CD4-positive, alpha-beta T cell (primary cell): Measurements from ENCODE around the gene DLG1. TPM values are rescaled to one million over a fixed set of nuclear protein-coding genes. Genes with fewer than 3 reads are reported as not detected.

Source experiments
- ATAC-seq: fragments of 200-7000 bp; cut with Tn5 transposase; one replicate; pipeline ENCODE4 v1.10.0; 2022; ENCODE audit warnings: mild to moderate bottlenecking; ENCODE audit not compliant: poor library complexity
- CTCF ChIA-PET: fragments of 350-600 bp; sonication (Branson Sonifier 250); formaldehyde crosslinking; loops from one replicate; lab custom pipeline; 2021; ENCODE audit warnings: antibody characterized with exemption, inconsistent platforms; lab: Charles Lee
- POLR2A ChIA-PET: fragments of 350-600 bp; sonication (Branson Sonifier 250); formaldehyde crosslinking; loops from one replicate; lab custom pipeline; 2021; ENCODE audit warnings: antibody characterized with exemption, inconsistent platforms; lab: Charles Lee
- DNase-seq, 14 experiments: peaks; one replicate each; pipeline ENCODE4 v3.0.0-alpha.2; 2013 to 2020; ENCODE audit warnings: mixed read lengths in 2 of 14
- H3K27ac ChIP-seq, 2 donors: one replicate each; pipeline versions ENCODE4 v1.5.1 to v1.7.0; 2013; ENCODE audit warnings: low read length in 2 of 2, low read depth in 1 of 2, mild to moderate bottlenecking in 1 of 2
- H3K27me3 ChIP-seq, 2 experiments: 1 replicate in 1 of 2; 2 replicates in 1 of 2; pipeline versions ENCODE4 v1.6.1 to v1.7.0; 2013; ENCODE audit warnings: low read length in 2 of 2, control low read depth in 1 of 2, mild to moderate bottlenecking in 1 of 2, moderate library complexity in 1 of 2; ENCODE audit not compliant: insufficient read depth in 2 of 2, control insufficient read depth in 1 of 2
- H3K36me3 ChIP-seq: one replicate; pipeline ENCODE4 v1.6.1; 2013; ENCODE audit warnings: low read length, control low read depth; ENCODE audit not compliant: insufficient read depth
- H3K4me1 ChIP-seq: one replicate; pipeline ENCODE4 v1.6.1; 2013; ENCODE audit warnings: low read length, control low read depth; ENCODE audit not compliant: insufficient read depth
- H3K4me3 ChIP-seq: one replicate; pipeline ENCODE4 v1.5.1; 2013; ENCODE audit warnings: mild to moderate bottlenecking, low read length, moderate library complexity
- H3K9me3 ChIP-seq, 2 experiments: 1 replicate in 1 of 2; 2 replicates in 1 of 2; pipeline versions ENCODE4 v1.6.1 to v1.7.0; 2013; ENCODE audit warnings: low read length in 2 of 2, mild to moderate bottlenecking in 2 of 2, control low read depth in 1 of 2, moderate library complexity in 1 of 2; ENCODE audit not compliant: control insufficient read depth in 1 of 2, insufficient read depth in 1 of 2
- H3K27ac Mint-ChIP-seq: one replicate; pipeline ENCODE4 v1.8.0; 2020; ENCODE audit warnings: mixed read lengths
- H3K27me3 Mint-ChIP-seq: one replicate; pipeline ENCODE4 v1.8.0; 2021; ENCODE audit warnings: mixed read lengths
- H3K36me3 Mint-ChIP-seq: one replicate; pipeline ENCODE4 v1.8.0; 2021; ENCODE audit warnings: low read depth, mixed read lengths
- H3K4me1 Mint-ChIP-seq: one replicate; pipeline ENCODE4 v1.8.0; 2021; ENCODE audit warnings: low read depth, mixed read lengths
- H3K4me3 Mint-ChIP-seq: one replicate; pipeline ENCODE4 v1.8.0; 2020; ENCODE audit warnings: mild to moderate bottlenecking, mixed read lengths
- H3K9me3 Mint-ChIP-seq: one replicate; pipeline ENCODE4 v1.8.0; 2020; ENCODE audit warnings: mixed read lengths
- intact Hi-C, 2 experiments: fragments of 100-400 bp; cut with DNase I in 1 of 2; cut with micrococcal nuclease in 1 of 2; formaldehyde crosslinking; loops; one replicate each; pipeline versions ENCODE4 v1.15.1 to v1.9.0; 2023 to 2025; cut with DNase I, micrococcal nuclease
- total RNA-seq, 174 experiments: library from RNA in 2 of 174; stranded (reverse) in 2 of 174; gene quantifications; one replicate each; pipeline ENCODE4 v1.2.3 and lab custom pipeline; 2021 to 2026
- TF ChIP-seq, protein P1 (sequence below): fragments of 200-600 bp; IDR thresholded peaks from one replicate; pipeline ENCODE4 v1.8.0; 2022; ENCODE audit warnings: antibody characterized with exemption, mild to moderate bottlenecking

Gene DLG1
- total RNA-seq, 2 experiments from 2014 or later: 86.8 to 91.8 TPM

- no peak overlapping the region for H3K4me3 Mint-ChIP-seq
- Histone ChIP-seq H3K9me3 (no peaks in the 10 kb centered on the region), H3K4me3 (no peak overlapping the region), H3K27me3 (no peaks in the 10 kb centered on the region), H3K4me1 (no peaks in the 10 kb centered on the region), H3K36me3 (no peaks in the 10 kb centered on the region), H3K27ac (no peak overlapping the region)
- H3K9me3 Mint-ChIP-seq: no peaks in the 10 kb centered on the region
- no peaks in the 10 kb centered on the region for H3K4me1 Mint-ChIP-seq
- intact Hi-C loops: no loop called here
- ATAC-seq: no peak
- CTCF ChIA-PET: no interaction called here
- POLR2A ChIA-PET: no interaction called here
- H3K36me3 Mint-ChIP-seq: no peaks in the 10 kb centered on the region
- TF ChIP-seq, protein P1, sequence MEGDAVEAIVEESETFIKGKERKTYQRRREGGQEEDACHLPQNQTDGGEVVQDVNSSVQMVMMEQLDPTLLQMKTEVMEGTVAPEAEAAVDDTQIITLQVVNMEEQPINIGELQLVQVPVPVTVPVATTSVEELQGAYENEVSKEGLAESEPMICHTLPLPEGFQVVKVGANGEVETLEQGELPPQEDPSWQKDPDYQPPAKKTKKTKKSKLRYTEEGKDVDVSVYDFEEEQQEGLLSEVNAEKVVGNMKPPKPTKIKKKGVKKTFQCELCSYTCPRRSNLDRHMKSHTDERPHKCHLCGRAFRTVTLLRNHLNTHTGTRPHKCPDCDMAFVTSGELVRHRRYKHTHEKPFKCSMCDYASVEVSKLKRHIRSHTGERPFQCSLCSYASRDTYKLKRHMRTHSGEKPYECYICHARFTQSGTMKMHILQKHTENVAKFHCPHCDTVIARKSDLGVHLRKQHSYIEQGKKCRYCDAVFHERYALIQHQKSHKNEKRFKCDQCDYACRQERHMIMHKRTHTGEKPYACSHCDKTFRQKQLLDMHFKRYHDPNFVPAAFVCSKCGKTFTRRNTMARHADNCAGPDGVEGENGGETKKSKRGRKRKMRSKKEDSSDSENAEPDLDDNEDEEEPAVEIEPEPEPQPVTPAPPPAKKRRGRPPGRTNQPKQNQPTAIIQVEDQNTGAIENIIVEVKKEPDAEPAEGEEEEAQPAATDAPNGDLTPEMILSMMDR: no peak
- peaks cover 28% of the 10 kb centered on the region for H3K27me3 Mint-ChIP-seq
- H3K27ac Mint-ChIP-seq: no peak overlapping the region
- no peak for DNase-seq
Observed at GRCh38 chr3:197325773-197326172, 27.4 kb upstream of the DLG1 start.

- Mint-ChIP-seq H3K4me3 (no peak overlapping the region), H3K27me3 (peaks cover 41% of the 10 kb centered on the region), H3K4me1 (no peaks in the 10 kb centered on the region), H3K27ac (no peak overlapping the region), H3K9me3 (no peaks in the 10 kb centered on the region), H3K36me3 (no peaks in the 10 kb centered on the region)
- no peak for DNase-seq
- Histone ChIP-seq H3K4me1 (no peaks in the 10 kb centered on the region), H3K9me3 (no peaks in the 10 kb centered on the region), H3K27me3 (peaks cover 0 to 5% of the 10 kb centered on the region in 2 experiments), H3K36me3 (no peaks in the 10 kb centered on the region), H3K4me3 (no peak overlapping the region), H3K27ac (no peak overlapping the region)
- CTCF ChIA-PET: no interaction called here
- intact Hi-C loops: no loop called here
- ATAC-seq: no peak
- POLR2A ChIA-PET: no interaction called here
- TF ChIP-seq, protein P1: no peak
Observed at GRCh38 chr3:197322149-197322548, 23.7 kb upstream of the DLG1 start.

DNA sequence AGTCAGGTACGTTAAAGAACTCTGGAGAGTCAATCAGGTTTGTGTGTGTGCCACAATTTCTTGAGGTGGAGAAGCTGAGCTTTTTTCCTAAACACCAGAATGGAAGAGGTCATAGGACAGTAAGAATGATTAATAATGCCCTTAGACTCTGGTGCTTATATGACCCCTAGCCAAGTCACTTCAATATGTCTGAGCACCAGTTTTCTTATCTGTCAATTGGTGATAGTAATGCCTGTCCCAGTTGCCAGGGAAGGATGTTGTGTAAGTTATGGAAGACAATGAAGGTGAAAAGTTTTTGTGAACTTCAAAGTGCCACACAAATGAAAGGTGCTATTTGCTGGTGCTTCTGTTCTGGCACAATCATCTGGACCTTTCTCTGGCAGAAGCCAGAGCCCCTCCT, 22.2 kb upstream of the DLG1 start:
- ATAC-seq (no peak), DNase-seq (no peak)
- H3K4me1 Mint-ChIP-seq: no peaks in the 10 kb centered on the region
- H3K27ac Mint-ChIP-seq: no peak overlapping the region
- no peak overlapping the region for H3K4me3 ChIP-seq
- peaks cover 0 to 5% of the 10 kb centered on the region in 2 experiments for H3K27me3 ChIP-seq
- ChIA-PET POLR2A (no interaction called here), CTCF (interaction anchor here (0.6 kb wide), 1 partner anchor 10 kb away, joined by 3 read pairs; no protein-coding TSS in a partner anchor)
- no peak overlapping the region for H3K4me3 Mint-ChIP-seq
- peaks cover 38% of the 10 kb centered on the region for H3K27me3 Mint-ChIP-seq
- H3K36me3 Mint-ChIP-seq: no peaks in the 10 kb centered on the region
- H3K4me1 ChIP-seq: no peaks in the 10 kb centered on the region
- no peak overlapping the region for H3K27ac ChIP-seq
- intact Hi-C loops: no loop called here
- no peaks in the 10 kb centered on the region for H3K9me3 ChIP-seq
- TF ChIP-seq, protein P1: no peak
- H3K9me3 Mint-ChIP-seq: no peaks in the 10 kb centered on the region
- no peaks in the 10 kb centered on the region for H3K36me3 ChIP-seq
